Bronchial epithelial cell (primary cell): Measurements from ENCODE around the gene PTGS2. TPM values are rescaled to one million over a fixed set of nuclear protein-coding genes. Genes with fewer than 3 reads are reported as not detected.

Source experiments
- total RNA-seq: library from RNA; depleted of rRNA; stranded (reverse); fragments of >200 nt; gene quantifications from 2 replicates; pipeline ENCODE4 v1.2.1, GENCODE V29; 2014

PTGS2 gene
- total RNA-seq, 1 donor from 2014 or later, result 22.1 TPM

Other genes with a start within 250 kb of the PTGS2 start
- not detected in 2 replicates for gene PDC, start 219.3 kb downstream of the PTGS2 start, total RNA-seq
- gene PLA2G4A, start 148.5 kb upstream of the PTGS2 start, total RNA-seq, result 1.9 and 5.5 TPM in 2 replicates